DMS114 treated with DMSO at 0.1 percent for 48 hours (cell line): ENCODE results near the gene MYCBP2.
"Not testable (repeated sequence)": the region's sequence is repeated elsewhere in the genome, so short reads cannot be mapped to it uniquely, and the experiment has no call there.

Source experiments
- DNase-seq: peaks from one replicate; lab custom pipeline; 2025; ENCODE audit not compliant: unreplicated experiment; lab: John Stamatoyannopoulos, UW

Gene MYCBP2

DNA sequence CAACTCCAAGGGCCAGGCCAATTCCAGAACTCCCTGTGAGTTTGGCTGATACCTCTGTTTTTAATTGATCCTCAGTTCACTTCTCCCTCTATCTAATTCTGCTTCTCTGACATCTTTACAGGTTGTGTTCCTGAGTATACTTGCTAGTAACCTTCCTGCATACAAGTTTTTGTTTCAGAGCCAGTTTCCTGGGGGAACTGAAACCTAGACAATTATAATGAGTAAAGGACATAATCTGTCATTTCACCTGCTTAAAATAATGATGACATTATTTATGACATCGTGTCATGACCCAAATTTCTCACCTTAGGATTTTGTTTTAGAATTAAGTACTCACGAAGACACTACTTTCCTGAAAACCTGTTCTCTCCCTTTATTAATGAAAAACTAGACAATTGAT, 12.5 kb upstream of the MYCBP2 start:
- no peak for DNase-seq

- DNase-seq, result no peak
Observed at GRCh38 chr13:77338961-77339401, 12.1 kb upstream of the MYCBP2 start.

DNA sequence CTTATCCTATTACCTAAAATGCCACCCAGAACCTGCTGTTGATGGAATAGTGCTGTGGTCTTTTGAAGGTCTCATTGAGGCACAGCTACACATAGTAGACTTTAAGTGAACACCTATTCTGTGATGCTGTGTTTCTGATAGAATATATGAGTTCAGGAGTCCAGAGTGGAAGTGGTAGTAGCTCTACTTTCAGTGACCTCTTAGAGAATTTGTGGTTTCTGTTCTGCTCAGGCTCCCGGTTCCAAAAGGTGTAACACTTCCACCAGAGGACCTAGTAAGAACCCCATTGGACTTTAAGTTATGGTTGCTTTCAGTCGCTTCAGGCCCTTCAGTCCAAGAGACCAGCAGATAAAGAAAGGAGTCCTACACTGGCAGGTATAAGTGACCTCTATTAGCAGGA, 11.4 kb upstream of the MYCBP2 start:
- DNase-seq, result no peak

DNA sequence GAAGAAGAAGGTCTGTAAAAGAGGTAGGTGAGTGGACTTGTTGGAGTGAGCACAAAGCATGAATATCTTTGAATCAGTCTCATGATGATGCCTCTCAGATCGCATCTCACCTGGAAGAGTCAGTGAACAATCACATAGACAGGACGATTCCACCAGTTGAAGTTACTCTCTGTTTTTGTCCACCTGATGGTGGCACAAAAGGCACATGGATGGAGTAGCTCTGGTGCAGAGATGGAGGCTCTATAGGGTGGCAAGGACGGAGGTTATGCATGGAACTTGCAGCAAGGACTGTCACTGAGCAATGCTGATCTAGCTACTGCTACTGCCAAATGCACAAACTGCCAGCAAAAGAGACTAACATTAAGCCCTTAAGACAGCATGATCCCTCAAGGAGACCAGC, 10.3 kb upstream of the MYCBP2 start:
- no peak for DNase-seq

DNA sequence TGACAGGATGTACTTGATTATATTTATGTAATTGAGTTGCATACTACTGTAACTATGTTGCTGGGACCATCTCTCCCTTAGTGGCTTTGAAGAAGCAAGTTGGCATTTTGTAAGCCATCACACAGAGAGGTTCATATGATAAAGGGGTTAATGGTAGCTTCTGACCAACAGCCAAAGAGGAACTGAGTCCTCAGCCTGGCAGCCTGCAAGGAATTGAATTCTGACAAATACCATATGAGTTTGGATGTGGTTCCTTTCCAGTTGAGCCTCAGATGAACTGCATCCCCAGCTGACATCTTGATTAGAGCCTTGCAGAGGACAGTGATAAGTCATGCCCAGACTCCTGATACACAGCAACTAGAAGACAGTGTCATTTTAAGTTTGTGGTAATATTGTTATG, 8.6 kb upstream of the MYCBP2 start:
- no peak for DNase-seq

GRCh38 chr13:77333594-77333993, 6.7 kb upstream of the MYCBP2 start:
- DNase-seq, result no peak

DNA sequence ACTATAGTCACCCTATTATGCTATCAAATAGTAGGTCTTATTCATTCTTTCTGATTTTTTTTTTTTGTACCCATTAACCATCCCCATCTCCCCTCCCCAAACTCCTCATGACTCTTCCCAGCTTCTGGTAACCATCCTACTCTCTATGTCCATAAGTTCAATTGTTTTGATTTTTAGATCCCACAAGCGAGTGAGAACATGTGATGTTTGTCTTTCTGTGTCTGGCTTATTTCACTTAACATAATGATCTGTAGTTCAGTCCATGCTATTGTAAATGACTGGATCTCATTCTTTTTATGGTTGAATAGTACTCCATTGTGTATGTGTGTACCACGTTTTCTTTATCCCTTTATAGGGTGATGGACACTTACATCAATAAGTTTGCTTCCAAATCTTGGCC, 4.5 kb upstream of the MYCBP2 start:
- DNase-seq, result no peak

- no peak for DNase-seq
Observed at GRCh38 chr13:77329911-77330584, 3.2 kb upstream of the MYCBP2 start.

GRCh38 chr13:77329133-77329910, 2.4 kb upstream of the MYCBP2 start:
- peak; percentile 74 for DNase-seq

DNA sequence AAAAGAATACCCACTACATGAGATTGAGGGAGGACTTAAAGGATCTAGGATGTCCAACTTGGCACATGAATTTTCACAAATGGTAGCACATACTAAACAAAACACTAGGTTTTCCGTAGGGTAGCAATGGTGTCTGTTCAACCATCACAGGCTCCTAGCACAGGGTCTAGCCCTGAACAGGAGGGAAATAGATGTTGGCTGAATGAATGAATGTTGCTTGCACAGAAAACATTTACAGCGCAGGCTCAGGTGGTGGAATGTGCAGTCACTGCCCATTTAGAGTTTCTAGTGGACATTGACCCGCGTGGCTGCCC, 1.9 kb upstream of the MYCBP2 start:
- no peak for DNase-seq

DNA sequence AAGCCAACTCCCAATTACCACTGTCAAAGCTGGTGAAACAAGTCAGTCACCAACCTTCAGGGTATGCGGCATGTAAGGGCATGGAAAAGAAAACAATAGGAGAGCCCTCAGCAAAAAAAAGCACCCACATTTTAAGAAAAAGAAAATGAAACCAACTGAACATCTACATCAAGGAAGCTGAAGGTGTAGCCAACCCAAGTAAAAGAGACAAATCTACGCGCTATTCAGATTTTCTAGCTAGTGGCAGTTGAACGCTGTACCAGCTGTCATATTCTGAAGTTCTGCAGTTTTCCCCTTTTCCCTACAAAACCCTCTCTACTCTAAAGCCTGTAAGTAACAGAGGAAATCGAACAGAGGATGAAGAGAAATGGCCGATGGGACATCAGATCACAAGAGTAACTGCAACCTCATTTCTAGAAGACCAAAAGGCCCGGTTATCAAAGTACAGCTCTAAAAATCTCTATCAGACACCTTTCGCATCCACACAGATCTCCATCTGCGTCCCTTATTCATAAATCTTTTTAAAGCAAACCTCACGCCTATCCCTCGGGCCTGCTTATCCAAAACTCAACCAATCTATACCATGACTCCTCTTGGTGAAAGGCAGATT, 1.4 kb downstream of the MYCBP2 start:
- no peak for DNase-seq

GRCh38 chr13:77323858-77324257, 3.0 kb downstream of the MYCBP2 start:
- no peak for DNase-seq

GRCh38 chr13:77319536-77319935, 7.4 kb downstream of the MYCBP2 start:
- DNase-seq, result no peak

- DNase-seq, result no peak
Observed at GRCh38 chr13:77318741-77319140, 8.2 kb downstream of the MYCBP2 start.

- no peak for DNase-seq
Observed at GRCh38 chr13:77316430-77316829, 10.5 kb downstream of the MYCBP2 start.

DNA sequence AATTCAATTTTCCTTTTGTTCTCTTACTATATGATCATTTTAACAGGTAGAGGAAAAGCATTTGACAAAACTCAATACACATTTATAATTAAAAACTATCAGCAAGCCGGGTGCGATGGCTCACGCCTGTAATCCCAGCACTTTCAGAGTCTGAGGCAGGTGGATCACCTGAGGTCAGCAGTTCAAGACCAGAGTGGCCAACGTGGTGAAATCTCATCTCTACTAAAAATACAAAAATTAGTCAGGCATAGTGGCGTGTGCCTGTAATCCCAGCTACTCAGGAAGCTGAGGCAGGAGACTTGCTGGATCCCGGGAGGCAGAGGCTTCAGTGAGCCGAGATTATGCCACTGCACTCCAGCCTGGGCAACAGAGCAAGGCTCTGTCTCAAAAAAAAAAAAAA, 11.4 kb downstream of the MYCBP2 start:
- not testable (repeated sequence) for DNase-seq

DNA sequence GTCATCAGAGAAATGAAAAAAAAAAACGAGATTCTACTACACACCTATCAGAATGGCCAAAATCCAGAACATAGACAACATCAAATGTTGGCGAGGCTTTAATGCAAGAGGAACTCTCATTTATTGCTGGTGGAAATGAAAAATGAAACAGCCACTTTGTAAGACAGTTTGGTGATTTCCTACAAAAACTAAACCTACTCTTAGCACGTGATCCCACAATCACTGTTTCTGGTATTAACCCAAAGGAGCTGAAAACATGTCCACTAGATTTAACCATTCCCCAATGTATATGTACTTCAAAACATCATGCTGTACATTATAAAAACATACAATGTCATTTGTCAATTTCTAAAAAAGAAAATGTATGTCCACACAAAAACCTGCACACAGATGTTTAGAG, 13.0 kb downstream of the MYCBP2 start:
- no peak for DNase-seq

DNA sequence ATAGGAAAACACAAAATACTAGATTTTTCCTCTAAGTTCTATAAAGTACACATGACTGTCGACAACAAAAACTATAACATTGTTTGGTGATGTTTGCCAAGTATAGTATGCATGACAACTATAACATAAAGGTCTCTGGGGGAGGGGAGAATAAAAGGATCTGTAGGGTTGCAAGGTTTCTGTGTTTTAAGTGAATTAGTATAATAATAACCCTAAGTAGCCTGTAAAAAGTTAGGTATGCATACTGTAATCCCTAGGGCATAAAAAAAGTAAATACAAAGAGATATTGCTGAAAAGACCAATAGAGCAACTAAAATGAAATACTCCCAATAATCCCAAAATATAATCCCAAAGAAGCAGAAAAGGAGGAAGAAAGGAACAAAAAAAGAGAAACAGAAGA, 14.6 kb downstream of the MYCBP2 start:
- no peak for DNase-seq

DNA sequence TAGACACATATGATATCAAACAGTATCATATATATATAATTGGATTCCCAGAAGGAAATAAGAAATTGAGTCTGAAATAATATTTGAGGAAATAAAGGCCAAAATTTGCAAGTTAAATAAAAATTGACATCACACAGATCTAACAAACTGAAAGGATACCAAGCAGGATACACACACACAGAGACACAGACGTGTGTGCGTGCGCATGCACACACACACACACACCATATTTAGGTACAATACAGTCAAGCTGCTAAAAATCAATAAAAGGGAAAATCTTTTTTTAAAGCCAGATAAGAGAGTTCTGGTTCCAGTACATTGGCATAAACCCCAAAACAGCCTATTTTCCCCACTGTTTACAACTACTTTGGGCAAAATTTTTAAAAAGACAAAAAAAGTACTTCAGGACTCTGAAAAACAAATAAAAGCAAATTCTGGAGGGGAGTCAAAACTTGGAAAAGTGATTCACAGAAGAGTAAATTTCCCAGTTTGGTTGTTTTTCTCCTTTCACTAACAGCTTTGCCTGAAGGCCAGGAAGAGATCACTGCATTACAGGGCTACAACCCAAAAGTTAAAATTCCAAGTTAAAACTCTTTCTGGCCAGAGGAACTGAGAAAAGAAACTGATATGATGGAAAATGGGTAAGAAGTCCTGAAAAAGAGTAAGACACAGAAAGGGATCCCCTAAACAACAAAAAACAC, 16.2 kb downstream of the MYCBP2 start:
- DNase-seq, result no peak

DNA sequence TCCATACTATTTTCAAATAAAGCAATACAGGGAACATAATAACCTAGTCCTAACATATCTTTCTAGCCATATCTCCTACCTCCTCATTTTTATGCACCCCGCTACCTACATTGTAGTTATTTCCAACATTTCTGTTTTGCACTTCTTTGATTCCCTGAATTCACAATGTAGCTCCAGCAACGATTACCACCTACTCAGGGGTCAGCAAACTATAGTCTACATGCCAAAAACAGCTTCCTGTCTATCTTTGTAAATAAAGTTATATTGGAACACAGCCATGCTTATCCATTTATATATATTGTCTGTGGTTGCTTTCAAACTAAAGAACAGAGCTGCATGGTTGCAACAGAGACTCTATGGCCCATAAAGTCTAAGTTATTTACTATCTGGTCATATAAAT, 16.7 kb downstream of the MYCBP2 start:
- no peak for DNase-seq

- no peak for DNase-seq
Observed at GRCh38 chr13:77309254-77309653, 17.6 kb downstream of the MYCBP2 start.

GRCh38 chr13:77306458-77306857, 20.4 kb downstream of the MYCBP2 start:
- no peak for DNase-seq
